GM19455 (cell line): Measurements from ENCODE around the gene RSAD1.

ENCODE experiments used
- ATAC-seq: cut with Tn5 transposase; IDR thresholded peaks from one replicate; pipeline ENCODE4 v1.9.1; 2021; ENCODE audit not compliant: unreplicated experiment

The RSAD1 gene

GRCh38 chr17:50457621-50458020, 21.0 kb upstream of the RSAD1 start:
- no peak for ATAC-seq

DNA sequence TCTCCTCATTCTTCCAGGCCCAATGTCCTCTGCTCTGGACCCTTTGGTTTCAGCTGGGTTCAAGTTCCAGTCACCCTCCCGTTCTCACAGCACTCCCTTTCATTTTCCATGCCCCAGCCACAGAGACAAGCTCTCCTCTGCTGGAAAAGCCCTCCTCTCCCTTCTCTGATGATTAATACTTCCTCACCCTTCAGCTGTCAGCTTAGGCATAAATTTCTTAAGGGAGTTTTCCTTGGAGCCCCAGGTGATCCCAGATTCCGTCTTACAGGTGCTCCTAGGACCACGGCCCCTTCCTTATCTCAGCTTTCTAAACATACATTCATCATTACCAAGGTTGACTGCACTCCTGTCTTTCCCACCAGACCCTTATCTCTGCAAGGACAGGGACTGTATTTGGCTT, 20.4 kb upstream of the RSAD1 start:
- ATAC-seq = no peak

GRCh38 chr17:50458701-50459676, 19.7 kb upstream of the RSAD1 start:
- ATAC-seq = no peak

GRCh38 chr17:50459756-50460155, 18.9 kb upstream of the RSAD1 start:
- ATAC-seq = no peak

- ATAC-seq = no peak
These were observed 17.7 kb upstream of the RSAD1 start for GRCh38 chr17:50460831-50461526.

GRCh38 chr17:50461550-50462132, 17.0 kb upstream of the RSAD1 start:
- no peak for ATAC-seq

DNA sequence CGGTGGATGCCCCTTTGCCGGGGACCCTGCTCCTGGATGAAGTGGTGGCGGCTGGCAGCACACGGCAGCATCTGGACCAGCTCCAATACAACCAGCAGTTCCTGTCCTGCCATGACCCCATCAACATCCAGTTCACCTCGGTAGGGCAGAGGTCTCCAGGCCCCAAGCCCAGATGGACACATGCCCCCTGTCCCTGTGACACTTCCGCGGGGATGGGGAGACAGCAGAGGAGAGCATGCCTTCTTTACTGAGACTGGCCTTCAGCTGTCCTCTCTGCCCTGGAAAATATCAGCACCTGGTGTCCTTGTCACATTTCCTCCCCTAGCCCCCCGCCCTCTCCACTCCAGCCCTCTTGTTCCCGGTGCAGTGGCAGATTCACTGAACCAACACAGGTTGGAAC, 16.2 kb upstream of the RSAD1 start:
- no peak for ATAC-seq

- no peak for ATAC-seq
These were observed 14.5 kb upstream of the RSAD1 start for GRCh38 chr17:50464121-50464520.

DNA sequence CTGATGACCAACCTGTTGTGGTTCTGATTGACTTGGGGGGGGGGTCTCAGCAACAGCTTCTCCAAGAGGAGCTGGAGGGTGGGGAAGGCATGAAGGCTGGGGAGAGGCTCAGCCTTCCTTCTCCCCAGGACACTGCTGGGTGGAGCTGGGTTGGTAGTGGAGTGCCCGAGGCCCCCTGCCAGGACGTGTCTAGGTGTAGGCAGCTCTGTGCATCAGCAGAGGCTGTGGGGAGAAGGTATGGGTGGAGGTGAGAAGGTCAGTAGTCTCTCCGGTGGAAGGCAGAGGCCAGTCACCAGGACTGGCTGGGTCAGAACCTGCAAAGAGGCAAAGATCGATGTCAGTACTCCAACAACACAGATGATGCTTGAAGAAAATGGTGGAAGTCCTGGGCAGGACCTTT, 13.9 kb upstream of the RSAD1 start:
- ATAC-seq = no peak

DNA sequence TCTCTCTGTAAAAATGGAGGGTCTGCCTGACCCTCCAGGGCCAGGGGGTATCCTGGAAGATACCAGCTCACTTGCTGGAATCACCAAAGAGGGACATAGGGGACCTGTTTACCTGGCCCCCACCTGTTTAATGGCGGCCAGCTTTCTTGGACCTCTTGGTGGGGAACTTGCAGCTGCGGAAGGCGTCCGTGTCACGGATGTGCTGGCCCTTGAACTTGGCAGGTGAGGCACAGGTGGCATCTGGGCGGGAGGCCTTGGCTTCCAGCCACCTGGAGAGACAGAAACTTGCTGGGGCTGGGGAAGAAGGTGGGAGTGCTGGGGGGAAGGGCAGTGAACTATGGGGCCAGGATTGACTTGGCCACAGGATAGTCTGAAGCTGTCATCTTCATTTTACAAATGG, 13.5 kb upstream of the RSAD1 start:
- no peak for ATAC-seq

GRCh38 chr17:50465635-50466034, 13.0 kb upstream of the RSAD1 start:
- ATAC-seq = no peak

- ATAC-seq = no peak
These were observed 12.1 kb upstream of the RSAD1 start for GRCh38 chr17:50466371-50467113.

DNA sequence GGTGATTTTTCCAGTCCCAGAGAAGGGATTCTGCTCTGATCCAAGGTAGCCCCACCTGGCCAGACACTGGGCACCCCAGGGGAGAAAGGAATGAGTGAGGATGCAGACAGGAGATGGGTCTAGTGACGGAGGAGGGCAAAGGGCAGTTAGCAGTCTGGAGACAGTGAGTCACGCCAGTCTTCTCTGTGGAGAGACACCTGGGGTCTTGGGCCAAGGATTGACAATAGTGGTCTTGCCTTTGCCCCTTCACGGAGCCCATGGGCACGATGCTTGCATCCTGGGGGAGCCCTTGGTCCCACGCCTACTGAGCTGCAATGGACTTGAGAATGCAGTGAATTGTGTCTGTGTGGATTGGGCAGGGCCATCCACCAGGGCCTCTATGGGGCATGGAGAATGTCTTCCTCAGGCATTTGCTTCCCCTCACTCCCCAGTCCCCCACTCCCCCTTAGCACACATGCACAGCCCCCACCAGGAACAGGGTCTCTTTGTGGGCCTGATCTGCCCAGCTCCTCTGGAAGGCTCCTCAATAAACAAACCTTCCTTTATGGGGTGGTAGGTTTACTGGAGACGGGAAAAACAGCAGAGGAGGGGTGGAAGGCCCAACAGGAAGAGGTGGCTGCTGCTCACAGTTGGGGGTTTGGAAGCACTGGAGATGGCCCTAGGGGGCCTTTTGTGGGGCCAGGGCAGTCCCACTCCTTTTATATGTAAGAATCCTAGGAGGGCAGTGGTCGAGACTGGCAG, 11.4 kb upstream of the RSAD1 start:
- ATAC-seq = no peak

- no peak for ATAC-seq
These were observed 10.8 kb upstream of the RSAD1 start for GRCh38 chr17:50467855-50468303.

GRCh38 chr17:50468304-50469207, 10.1 kb upstream of the RSAD1 start, which contains the start of gene CHAD:
Gene CHAD, minus strand, starts transcription at chr17:50468880. Its CDS starts 67 bp downstream, at chr17:50468813.
- ATAC-seq = no peak

- ATAC-seq = no peak
These were observed 9.5 kb upstream of the RSAD1 start for GRCh38 chr17:50469208-50469605.

DNA sequence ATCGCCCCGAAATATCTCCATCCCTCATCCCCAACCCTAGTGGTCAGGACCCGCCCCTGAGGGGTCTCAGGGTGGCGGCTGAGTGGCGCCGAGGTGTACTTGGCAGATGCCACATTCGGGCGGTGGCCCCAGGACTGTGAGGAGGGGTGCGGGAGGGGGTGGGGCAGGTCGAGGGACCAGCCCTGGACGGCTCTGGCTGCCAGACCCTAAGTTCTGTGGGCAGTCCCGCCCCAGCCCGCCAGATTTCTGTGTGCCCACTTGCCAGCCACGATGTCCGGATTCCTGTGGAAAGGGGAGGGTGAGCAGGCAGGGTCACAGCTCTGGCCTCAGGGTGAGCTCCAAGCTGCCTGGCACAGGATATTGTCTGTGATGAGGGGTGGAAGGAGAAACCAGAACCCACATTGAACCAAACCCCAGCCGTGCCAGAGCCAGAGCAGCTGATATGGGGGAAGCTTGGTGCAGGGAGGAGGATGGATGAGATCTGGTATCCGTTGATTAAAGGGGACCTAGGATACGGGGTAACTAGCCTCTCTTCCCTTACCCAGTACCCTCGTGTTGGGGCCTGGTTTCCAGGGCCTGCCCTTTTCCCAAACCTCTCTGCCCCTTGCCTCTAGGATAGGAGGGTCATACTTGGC, 8.9 kb upstream of the RSAD1 start:
- no peak for ATAC-seq

DNA sequence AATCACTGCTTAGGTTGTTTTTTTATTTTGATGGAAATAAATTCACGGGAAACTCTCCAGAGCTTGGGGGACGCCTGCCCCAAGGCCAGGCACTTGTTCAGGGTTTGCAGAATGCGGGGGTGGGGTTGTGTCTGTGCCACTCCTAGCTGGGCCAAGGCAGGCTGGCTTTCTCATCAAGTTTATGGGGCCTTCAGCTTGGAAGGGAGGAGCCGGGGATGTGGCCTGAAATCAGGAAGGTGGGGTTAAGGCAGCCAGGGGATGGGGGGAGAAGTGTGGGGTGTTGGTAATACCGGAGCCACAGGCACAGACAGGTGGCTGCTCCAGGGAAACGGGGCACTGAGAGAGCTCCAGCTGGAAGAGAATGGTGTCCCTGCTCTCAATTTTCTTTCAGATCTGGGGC, 8.2 kb upstream of the RSAD1 start:
- ATAC-seq = no peak
